HEK293T (cell line): ENCODE results near the gene FRMPD2.

ENCODE experiments used
- CTCF ChIA-PET: fragments of 350-600 bp; formaldehyde crosslinking; extraction: SDS; loops from one replicate; lab custom pipeline; 2021; ENCODE audit warnings: antibody characterized with exemption, inconsistent platforms; lab: Yijun Ruan, JAX
- POLR2A ChIA-PET: fragments of 350-600 bp; formaldehyde crosslinking; extraction: SDS; loops from one replicate; lab custom pipeline; 2020; ENCODE audit warnings: antibody characterized with exemption, inconsistent platforms; lab: Yijun Ruan, JAX
- DNase-seq: peaks from one replicate; pipeline ENCODE4 v3.0.0; 2012; ENCODE audit warnings: mixed read lengths; ENCODE audit errors: extremely low spot score
- ARNT ChIP-seq: fragments of 450-650 bp; IDR thresholded peaks from 2 replicates; pipeline ENCODE4 v1.6.1; 2017; ENCODE audit warnings: mild to moderate bottlenecking
- BHLHE40 ChIP-seq: fragments of 450-650 bp; IDR thresholded peaks from 2 replicates; pipeline ENCODE4 v1.6.1; 2016; ENCODE audit warnings: mild to moderate bottlenecking, moderate library complexity, borderline replicate concordance
- CTBP1 ChIP-seq: fragments of 450-650 bp; IDR thresholded peaks from 2 replicates; pipeline ENCODE4 v1.6.1; 2016; ENCODE audit warnings: borderline replicate concordance
- ELF4 ChIP-seq: fragments of 450-650 bp; IDR thresholded peaks from 2 replicates; pipeline ENCODE4 v1.6.1; 2017; ENCODE audit warnings: antibody characterized with exemption
- FOXA1 ChIP-seq: fragments of 450-650 bp; IDR thresholded peaks from 2 replicates; pipeline ENCODE4 v1.6.1; 2016; ENCODE audit warnings: mild to moderate bottlenecking
- FOXK2 ChIP-seq: fragments of 450-650 bp; IDR thresholded peaks from 2 replicates; pipeline ENCODE4 v1.6.1; 2016; ENCODE audit warnings: mild to moderate bottlenecking
- FOXM1 ChIP-seq: fragments of 450-650 bp; IDR thresholded peaks from 2 replicates; pipeline ENCODE4 v1.6.1; 2017; ENCODE audit warnings: mild to moderate bottlenecking, borderline replicate concordance
- HDGF ChIP-seq: fragments of 450-650 bp; IDR thresholded peaks from 2 replicates; pipeline ENCODE4 v1.6.1; 2017; ENCODE audit warnings: antibody characterized with exemption, borderline replicate concordance
- L3MBTL2 ChIP-seq: fragments of 450-650 bp; conservative IDR thresholded peaks from 2 replicates; pipeline ENCODE4 v1.6.1; 2016; ENCODE audit warnings: mild to moderate bottlenecking
- LEF1 ChIP-seq: fragments of 450-650 bp; IDR thresholded peaks from 2 replicates; pipeline ENCODE4 v1.6.1; 2017; ENCODE audit warnings: mild to moderate bottlenecking, borderline replicate concordance
- NFRKB ChIP-seq: fragments of 450-650 bp; IDR thresholded peaks from 2 replicates; pipeline ENCODE4 v1.6.1; 2016; ENCODE audit warnings: mild to moderate bottlenecking, moderate library complexity
- PKNOX1 ChIP-seq: fragments of 450-650 bp; IDR thresholded peaks from 2 replicates; pipeline ENCODE4 v1.6.1; 2016
- SP1 ChIP-seq: fragments of 450-650 bp; IDR thresholded peaks from 2 replicates; pipeline ENCODE4 v1.6.1; 2017
- SUZ12 ChIP-seq: fragments of 450-650 bp; IDR thresholded peaks from 2 replicates; pipeline ENCODE4 v1.6.1; 2016; ENCODE audit warnings: mild to moderate bottlenecking
- TARDBP ChIP-seq: fragments of 450-650 bp; IDR thresholded peaks from 2 replicates; pipeline ENCODE4 v1.6.1; 2016
- ZNF384 ChIP-seq: fragments of 450-650 bp; IDR thresholded peaks from 2 replicates; pipeline ENCODE4 v1.6.1; 2016

The FRMPD2 gene

DNA sequence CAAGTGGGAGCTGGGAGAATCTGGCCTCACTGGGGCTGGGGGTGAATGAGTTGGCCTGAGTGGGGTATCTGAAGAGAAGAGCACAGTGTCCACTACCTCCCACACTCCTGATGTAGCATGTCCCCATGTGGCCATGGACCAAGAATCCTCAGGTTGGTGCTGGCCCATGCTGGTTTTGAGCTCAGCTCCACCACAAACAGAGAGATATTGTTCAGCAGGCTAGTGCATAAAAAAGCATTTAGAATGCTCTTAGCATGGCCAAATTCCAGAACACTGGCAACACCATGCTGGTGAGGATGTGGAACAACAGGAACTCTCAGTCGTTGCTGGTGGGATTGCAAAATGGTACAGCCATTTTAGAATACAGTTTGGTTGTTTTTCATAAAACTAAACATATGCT lies 61.4 kb downstream of the FRMPD2 start:
- ChIA-PET POLR2A (no interaction called here), CTCF (no interaction called here)
- TF ChIP-seq NFRKB (no peak), LEF1 (no peak), ZNF384 (no peak), SP1 (no peak), L3MBTL2 (no peak), FOXM1 (no peak), FOXK2 (no peak), TARDBP (no peak), BHLHE40 (no peak), SUZ12 (no peak), ELF4 (no peak), ARNT (no peak), PKNOX1 (no peak)
- DNase-seq: no peak

DNA sequence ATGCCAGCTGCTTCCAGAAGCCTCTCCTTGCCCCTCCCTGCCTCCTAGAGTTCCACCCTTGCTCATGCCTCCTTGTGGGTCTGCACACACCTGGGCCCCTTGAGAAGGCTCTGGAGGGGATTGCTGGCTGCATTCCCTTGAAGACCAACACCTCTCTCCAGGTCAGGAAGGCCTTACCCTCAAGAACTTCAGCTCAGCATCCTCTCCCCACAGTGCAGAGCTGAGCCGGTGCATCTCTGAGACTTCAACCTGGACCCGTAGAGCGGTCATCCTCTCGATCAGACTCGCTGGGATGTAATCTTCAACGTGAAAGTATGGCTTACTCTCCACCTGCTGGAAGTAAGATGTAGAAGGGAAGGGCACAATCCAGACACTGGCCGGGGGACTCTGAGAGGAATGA lies 62.7 kb downstream of the FRMPD2 start:
- TF ChIP-seq PKNOX1 (no peak), ARNT (no peak), HDGF (no peak), FOXA1 (no peak)
- CTCF ChIA-PET: no interaction called here
- DNase-seq: no peak
- POLR2A ChIA-PET: no interaction called here

GRCh38 chr10:48210966-48211365 lies 63.5 kb downstream of the FRMPD2 start:
- POLR2A ChIA-PET: no interaction called here
- DNase-seq: no peak
- TF ChIP-seq PKNOX1: no peak
- no peak for TF ChIP-seq HDGF
- no peak for TF ChIP-seq FOXM1
- CTCF ChIA-PET: no interaction called here

- ChIA-PET POLR2A (no interaction called here), CTCF (no interaction called here)
- no peak for TF ChIP-seq HDGF
- no peak for TF ChIP-seq FOXA1
- TF ChIP-seq CTBP1: no peak
- no peak for TF ChIP-seq TARDBP
- no peak for TF ChIP-seq BHLHE40
- no peak for TF ChIP-seq ELF4
- no peak for TF ChIP-seq PKNOX1
- no peak for TF ChIP-seq FOXM1
- TF ChIP-seq ARNT: no peak
- no peak for TF ChIP-seq NFRKB
- TF ChIP-seq SUZ12: no peak
- TF ChIP-seq FOXK2: no peak
- TF ChIP-seq ZNF384: no peak
- DNase-seq: no peak
Measured at GRCh38 chr10:48210391-48210790, 64.1 kb downstream of the FRMPD2 start.

DNA sequence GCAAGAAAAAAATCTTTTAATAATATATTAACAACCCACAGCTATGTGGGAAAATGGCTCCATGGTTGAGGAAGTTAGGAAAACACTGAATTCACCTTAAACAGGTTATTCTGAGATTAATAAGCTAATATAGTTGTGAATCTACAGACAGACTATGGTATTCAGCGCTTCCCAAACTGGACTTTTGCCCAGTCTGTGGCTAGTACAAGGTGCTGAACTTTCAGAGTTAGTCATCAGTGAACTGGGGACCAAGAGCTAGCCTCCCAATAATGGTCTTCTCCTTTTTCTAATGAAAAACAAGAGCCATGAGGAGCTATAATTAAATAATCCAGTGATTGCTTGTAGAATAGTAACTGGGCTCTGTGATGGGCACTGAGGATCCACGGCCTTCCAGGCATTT lies 65.3 kb downstream of the FRMPD2 start:
- TF ChIP-seq SP1 (no peak), FOXM1 (no peak), ZNF384 (no peak), ELF4 (no peak), L3MBTL2 (no peak), FOXA1 (no peak), TARDBP (no peak), NFRKB (no peak), FOXK2 (no peak), ARNT (no peak), LEF1 (no peak), SUZ12 (no peak), PKNOX1 (no peak)
- POLR2A ChIA-PET: no interaction called here
- no peak for DNase-seq
- CTCF ChIA-PET: no interaction called here

GRCh38 chr10:48207853-48208252 lies 66.6 kb downstream of the FRMPD2 start:
- TF ChIP-seq SP1 (no peak), ZNF384 (no peak), ARNT (no peak), NFRKB (no peak), FOXM1 (no peak), L3MBTL2 (no peak), CTBP1 (no peak), SUZ12 (no peak), ELF4 (no peak), TARDBP (no peak), LEF1 (no peak), FOXA1 (no peak)
- POLR2A ChIA-PET: no interaction called here
- CTCF ChIA-PET: no interaction called here

More at GRCh38 chr10:48207853-48208252, 66.6 kb downstream of the FRMPD2 start:
- DNase-seq: no peak
